Measurements from ENCODE around the gene SNED1.

SNED1 gene

GRCh38 chr2:241066893-241067341 is 68.5 kb downstream of the SNED1 start:
- no peaks in the 10 kb centered on the region for H3K36me3 ChIP-seq (ENCODE audit: insufficient read depth, low read length)
- no peaks in the 10 kb centered on the region for H3K27me3 ChIP-seq (ENCODE audit: insufficient read depth, low read length, poor library complexity, severe bottlenecking)
- no peak for TF ChIP-seq CTCF (conservative IDR thresholded peaks at IDR 0.05; ENCODE audit: low read length)
- no peak for TF ChIP-seq EZH2phosphoT487 (IDR thresholded peaks at IDR 0.05; ENCODE audit: borderline replicate concordance)
- no peaks in the 10 kb centered on the region for H3K9me2 ChIP-seq (replicated peaks; ENCODE audit: low read depth, low read length)
- no peak overlapping the region for H2AFZ ChIP-seq (ENCODE audit: low read length)
- no peaks in the 10 kb centered on the region for H3K9me3 ChIP-seq (ENCODE audit: insufficient read depth, low read depth, low read length)
- no peaks in the 10 kb centered on the region for H4K20me1 ChIP-seq (ENCODE audit: insufficient read depth, low read length, poor library complexity, severe bottlenecking)
- no peaks in the 10 kb centered on the region for H3K79me2 ChIP-seq (ENCODE audit: insufficient read depth, low read length)
- H3K4me3 ChIP-seq (ENCODE audit: low read length, poor library complexity, severe bottlenecking), result no peak overlapping the region
- no peak overlapping the region for H3K4me2 ChIP-seq (ENCODE audit: low read depth, low read length, poor library complexity, severe bottlenecking)
- H3F3A ChIP-seq (ENCODE audit: low read depth), result no peaks in the 10 kb centered on the region
- H3K9ac ChIP-seq (ENCODE audit: low read depth, low read length, poor library complexity, severe bottlenecking), result no peak overlapping the region
- no peaks in the 10 kb centered on the region for H3K4me1 ChIP-seq (ENCODE audit: insufficient read depth, low read length, poor library complexity, severe bottlenecking)

- H3K4me3 ChIP-seq (ENCODE audit: low read length, poor library complexity, severe bottlenecking), result no peak overlapping the region
- H4K20me1 ChIP-seq (ENCODE audit: insufficient read depth, low read length, poor library complexity, severe bottlenecking), result no peaks in the 10 kb centered on the region
- no peaks in the 10 kb centered on the region for H3K36me3 ChIP-seq (ENCODE audit: insufficient read depth, low read length)
- no peak for TF ChIP-seq CTCF (conservative IDR thresholded peaks at IDR 0.05; ENCODE audit: low read length)
- TF ChIP-seq EZH2phosphoT487 (IDR thresholded peaks at IDR 0.05; ENCODE audit: borderline replicate concordance), result no peak
- H3K79me2 ChIP-seq (ENCODE audit: insufficient read depth, low read length), result no peaks in the 10 kb centered on the region
- H2AFZ ChIP-seq (ENCODE audit: low read length), result no peak overlapping the region
- H3F3A ChIP-seq (ENCODE audit: low read depth), result no peaks in the 10 kb centered on the region
- no peaks in the 10 kb centered on the region for H3K27me3 ChIP-seq (ENCODE audit: insufficient read depth, low read length, poor library complexity, severe bottlenecking)
- no peak overlapping the region for H3K9ac ChIP-seq (ENCODE audit: low read depth, low read length, poor library complexity, severe bottlenecking)
- H3K4me1 ChIP-seq (ENCODE audit: insufficient read depth, low read length, poor library complexity, severe bottlenecking), result no peaks in the 10 kb centered on the region
- no peaks in the 10 kb centered on the region for H3K9me3 ChIP-seq (ENCODE audit: insufficient read depth, low read depth, low read length)
- no peak overlapping the region for H3K4me2 ChIP-seq (ENCODE audit: low read depth, low read length, poor library complexity, severe bottlenecking)
- H3K9me2 ChIP-seq (replicated peaks; ENCODE audit: low read depth, low read length), result no peaks in the 10 kb centered on the region
Observed at GRCh38 chr2:241067501-241068135, 69.2 kb downstream of the SNED1 start.

GRCh38 chr2:241068136-241068941 is 69.9 kb downstream of the SNED1 start:
- Histone ChIP-seq H4K20me1 (ENCODE audit: insufficient read depth, low read length, poor library complexity, severe bottlenecking) (no peaks in the 10 kb centered on the region), H3K4me3 (ENCODE audit: low read length, poor library complexity, severe bottlenecking) (no peak overlapping the region), H3K4me1 (ENCODE audit: insufficient read depth, low read length, poor library complexity, severe bottlenecking) (no peaks in the 10 kb centered on the region), H3K9me2 (replicated peaks; ENCODE audit: low read depth, low read length) (no peaks in the 10 kb centered on the region), H3K36me3 (ENCODE audit: insufficient read depth, low read length) (no peaks in the 10 kb centered on the region), H3K79me2 (ENCODE audit: insufficient read depth, low read length) (no peaks in the 10 kb centered on the region), H3F3A (ENCODE audit: low read depth) (no peaks in the 10 kb centered on the region), H3K9ac (ENCODE audit: low read depth, low read length, poor library complexity, severe bottlenecking) (no peak overlapping the region), H3K4me2 (ENCODE audit: low read depth, low read length, poor library complexity, severe bottlenecking) (no peak overlapping the region), H3K27me3 (ENCODE audit: insufficient read depth, low read length, poor library complexity, severe bottlenecking) (no peaks in the 10 kb centered on the region), H2AFZ (ENCODE audit: low read length) (no peak overlapping the region), H3K9me3 (ENCODE audit: insufficient read depth, low read depth, low read length) (no peaks in the 10 kb centered on the region)
- TF ChIP-seq CTCF (conservative IDR thresholded peaks at IDR 0.05; ENCODE audit: low read length) (no peak), EZH2phosphoT487 (IDR thresholded peaks at IDR 0.05; ENCODE audit: borderline replicate concordance) (no peak)

Measured in Loucy (cell line).